Panc1 (cell line): Measurements from ENCODE around the gene ANKRD29.

Experiments used
- POLR2AphosphoS5 ChIP-seq: IDR thresholded peaks from 2 replicates; pipeline ENCODE4 v1.6.1; 2012; ENCODE audit warnings: mild to moderate bottlenecking, low read depth, low read length, moderate library complexity
- TCF7L2 ChIP-seq: IDR thresholded peaks from 2 replicates; pipeline ENCODE4 v1.6.1; 2011; ENCODE audit warnings: mild to moderate bottlenecking, low read depth, low read length, inconsistent platforms
- TF ChIP-seq, protein P1 (sequence below): fragments of 450-650 bp; IDR thresholded peaks from 2 replicates; pipeline ENCODE4 v1.5.1; 2017; ENCODE audit warnings: mild to moderate bottlenecking

- TF ChIP-seq, protein P1, sequence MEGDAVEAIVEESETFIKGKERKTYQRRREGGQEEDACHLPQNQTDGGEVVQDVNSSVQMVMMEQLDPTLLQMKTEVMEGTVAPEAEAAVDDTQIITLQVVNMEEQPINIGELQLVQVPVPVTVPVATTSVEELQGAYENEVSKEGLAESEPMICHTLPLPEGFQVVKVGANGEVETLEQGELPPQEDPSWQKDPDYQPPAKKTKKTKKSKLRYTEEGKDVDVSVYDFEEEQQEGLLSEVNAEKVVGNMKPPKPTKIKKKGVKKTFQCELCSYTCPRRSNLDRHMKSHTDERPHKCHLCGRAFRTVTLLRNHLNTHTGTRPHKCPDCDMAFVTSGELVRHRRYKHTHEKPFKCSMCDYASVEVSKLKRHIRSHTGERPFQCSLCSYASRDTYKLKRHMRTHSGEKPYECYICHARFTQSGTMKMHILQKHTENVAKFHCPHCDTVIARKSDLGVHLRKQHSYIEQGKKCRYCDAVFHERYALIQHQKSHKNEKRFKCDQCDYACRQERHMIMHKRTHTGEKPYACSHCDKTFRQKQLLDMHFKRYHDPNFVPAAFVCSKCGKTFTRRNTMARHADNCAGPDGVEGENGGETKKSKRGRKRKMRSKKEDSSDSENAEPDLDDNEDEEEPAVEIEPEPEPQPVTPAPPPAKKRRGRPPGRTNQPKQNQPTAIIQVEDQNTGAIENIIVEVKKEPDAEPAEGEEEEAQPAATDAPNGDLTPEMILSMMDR = no peak
- no peak for TF ChIP-seq TCF7L2
- TF ChIP-seq POLR2AphosphoS5 = no peak
These were observed 20.4 kb upstream of the ANKRD29 start for GRCh38 chr18:23683155-23683554.
